Measurements from ENCODE around the gene JPH3.
A peak's percentile ranks its signal among the peaks of the same experiment; 100 is the strongest.

Gene JPH3

DNA sequence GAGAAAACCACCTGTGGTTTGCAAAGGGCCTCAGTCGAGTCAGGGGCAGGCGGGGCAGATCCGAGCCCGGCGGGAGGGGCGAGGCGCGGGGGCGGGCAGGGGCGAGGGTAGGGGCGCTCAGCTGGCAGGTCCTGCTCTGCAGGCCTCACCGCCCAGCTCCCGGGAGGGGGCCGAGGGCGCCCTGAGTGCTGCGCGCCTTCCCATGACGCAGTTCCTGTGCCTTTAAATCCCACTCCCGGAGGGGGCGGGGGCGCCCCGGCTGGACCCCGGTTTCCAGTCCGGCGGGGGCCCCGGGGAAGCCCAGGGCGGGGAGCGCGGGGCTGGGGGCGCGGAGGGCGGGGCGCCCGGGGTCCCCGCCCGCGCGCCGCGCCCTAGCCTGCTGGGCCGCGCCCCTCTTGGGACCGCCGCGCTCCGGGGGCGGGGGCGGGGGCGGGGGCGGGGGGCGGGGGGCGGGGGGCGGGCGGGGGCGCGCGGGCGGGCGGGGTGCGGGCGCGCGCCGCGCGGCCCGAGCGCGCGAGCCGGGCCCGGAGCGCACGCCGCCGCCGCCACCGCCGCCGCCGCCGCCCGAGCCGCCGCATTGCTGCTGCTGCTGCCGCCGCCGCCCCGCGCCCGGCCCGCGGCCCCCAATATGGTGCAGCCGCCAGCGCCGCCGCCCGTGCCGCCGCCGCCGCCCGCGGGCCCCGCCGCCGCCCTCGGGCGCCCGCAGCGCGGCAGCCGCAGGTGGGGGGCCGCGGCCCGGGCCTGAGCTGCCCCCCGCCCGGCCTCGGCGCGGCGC is at the start of gene JPH3:
TSS of gene JPH3 (plus strand) at position 508 of the 775 bp plus-strand sequence. CDS start 639 bp downstream, outside the sequence.
- DNase-seq = no peak

DNA sequence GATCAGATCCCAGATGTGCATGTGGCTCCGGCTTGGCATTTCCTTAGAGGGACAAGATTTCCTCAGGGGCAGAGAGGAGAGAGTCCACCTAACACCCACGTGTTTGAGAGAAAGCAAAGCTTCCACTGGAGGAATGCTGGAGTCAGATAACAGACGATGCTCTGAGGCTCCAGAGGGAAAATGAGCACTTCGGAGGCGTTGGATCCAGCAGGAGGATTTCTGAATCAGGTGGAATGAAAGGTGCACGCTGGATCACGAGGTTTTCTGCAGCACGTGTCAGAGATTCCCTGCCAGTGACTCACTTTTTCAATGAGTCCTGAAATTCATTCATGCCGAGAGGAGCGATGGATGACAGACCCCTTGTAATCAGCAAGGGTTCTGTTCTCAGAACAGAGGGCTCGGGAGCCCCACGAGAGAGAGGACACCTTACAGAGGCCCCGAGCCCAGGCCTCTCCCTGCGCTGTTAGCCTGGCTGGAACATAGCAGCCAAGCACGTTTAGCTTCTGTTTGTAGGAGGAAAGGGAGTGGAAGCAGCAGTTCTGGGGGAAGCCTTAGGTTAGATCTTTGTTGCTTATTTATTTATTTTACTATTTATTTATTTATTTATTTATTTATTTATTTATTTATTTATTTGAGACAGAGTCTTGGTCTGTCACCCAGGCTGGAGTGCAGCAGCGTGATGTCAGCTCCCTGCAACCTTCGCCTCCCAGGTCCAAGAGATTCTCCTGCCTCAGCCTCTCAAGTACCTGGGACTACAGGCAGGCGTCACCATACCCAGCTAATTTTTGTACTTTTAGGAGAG is 49.3 kb upstream of the JPH3 start:
- no peak for DNase-seq

DNA sequence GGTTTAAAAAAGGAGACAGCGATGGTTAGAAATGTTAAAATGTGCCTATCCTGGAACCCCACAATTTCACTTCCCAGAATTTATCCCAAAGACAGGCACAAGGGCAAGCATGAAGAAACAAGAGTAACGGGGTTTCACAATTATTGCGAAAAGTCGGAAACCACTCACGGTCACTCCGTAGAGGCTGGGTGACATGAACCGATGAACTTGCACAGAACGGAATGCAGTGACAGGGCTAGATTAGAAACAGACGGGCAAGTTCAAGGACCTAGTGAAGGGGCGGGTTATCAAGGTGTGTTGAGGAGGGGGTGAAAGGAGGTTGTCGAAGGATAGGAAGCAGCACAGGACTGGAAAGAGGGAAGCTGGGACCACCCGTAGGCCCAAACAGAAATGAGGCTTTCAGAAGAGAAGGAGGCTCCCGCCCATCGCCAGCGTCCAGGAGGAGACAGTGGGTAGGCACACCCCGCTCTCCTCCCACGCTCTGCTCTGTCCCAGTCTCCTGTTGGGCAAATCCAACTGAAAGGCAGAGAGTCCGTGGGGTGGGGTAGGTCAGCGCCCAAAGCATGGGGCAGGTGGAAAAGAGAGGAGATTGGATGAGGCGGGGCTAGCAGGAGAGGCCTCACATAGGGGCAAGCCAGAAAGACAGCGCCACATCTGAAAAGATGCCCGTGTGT is 47.4 kb upstream of the JPH3 start:
- DNase-seq = no peak

DNA sequence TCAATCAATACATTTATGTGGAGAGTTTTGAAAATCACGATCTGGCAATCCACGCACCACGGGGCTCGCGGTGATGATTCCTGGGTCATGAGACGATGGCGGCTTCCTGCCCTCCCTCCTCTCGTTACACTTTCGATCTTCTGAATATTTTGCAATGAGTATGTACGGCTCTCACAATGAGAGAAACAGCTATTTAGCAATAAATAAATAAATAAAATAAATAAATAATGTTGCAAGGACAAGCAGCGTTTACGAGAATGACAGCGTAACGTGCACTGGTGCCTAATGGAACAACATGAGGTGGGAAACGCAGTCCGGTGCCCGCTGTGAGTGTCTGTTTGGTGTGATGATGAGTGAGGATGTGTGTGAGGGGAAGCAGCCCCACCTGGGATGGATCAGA is 46.7 kb upstream of the JPH3 start:
- no peak for DNase-seq

DNA sequence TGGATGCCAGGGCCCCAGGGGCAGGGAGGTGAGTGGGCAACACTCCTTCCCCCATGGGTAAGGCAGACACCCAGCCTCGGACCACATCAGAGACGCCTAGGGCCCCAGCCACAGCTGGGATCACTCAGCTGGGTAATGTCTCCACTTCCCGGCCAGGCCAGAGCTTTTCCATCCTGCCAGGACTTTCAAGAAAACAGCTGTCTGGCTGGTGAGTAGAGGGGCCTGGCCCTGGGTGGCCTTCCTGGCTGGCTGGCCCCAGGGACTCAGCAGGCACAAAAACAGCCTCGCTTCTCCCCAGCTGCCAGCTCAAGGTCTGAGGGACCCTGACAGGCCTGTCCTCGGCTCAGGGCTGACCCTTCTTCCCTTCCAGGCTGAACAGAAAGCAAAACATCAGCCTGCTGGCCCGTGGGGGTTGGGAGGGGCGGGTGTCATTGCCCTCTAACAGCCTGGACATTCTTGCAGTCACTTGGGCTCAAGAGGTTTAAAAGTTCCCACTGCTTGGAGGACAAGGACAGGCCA is 45.3 kb upstream of the JPH3 start:
- no peak for DNase-seq

DNA sequence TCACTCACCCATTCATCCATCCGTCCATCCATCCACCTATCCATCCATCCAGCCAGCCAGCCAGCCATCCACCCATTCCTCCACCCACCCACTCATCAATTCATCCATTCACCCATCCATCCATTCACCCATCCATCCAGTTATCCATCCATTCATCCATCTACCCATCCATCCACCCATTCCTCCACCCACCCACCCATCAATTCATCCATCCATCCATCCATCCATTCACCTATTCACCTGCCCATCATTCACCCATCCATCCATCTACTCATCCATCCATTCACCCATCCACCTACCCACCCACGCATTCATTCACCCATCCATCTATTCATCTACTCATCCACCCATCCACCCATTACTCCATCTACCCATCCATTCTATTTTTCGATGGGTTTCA is 43.6 kb upstream of the JPH3 start:
- no peak for DNase-seq

DNA sequence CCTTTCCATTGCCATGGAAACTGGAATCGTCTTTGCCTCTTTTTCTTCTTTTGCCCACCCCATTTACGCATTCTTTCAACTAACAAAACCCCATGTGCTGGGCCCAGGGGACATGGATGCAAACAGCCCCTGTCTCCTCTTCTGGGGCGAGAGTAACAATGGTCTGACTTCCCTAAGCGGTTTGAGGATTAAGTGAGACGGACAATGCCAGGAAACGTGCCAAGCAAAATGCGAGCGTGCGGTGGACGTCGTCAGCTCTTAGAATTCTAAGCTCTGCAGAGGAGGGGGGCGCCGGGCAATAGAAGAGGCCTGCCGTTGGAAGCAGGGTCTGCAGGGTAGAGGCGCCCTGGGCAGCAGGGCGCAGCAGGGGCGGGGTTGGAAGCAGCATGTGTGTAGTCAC is 42.4 kb upstream of the JPH3 start:
- DNase-seq = no peak

DNA sequence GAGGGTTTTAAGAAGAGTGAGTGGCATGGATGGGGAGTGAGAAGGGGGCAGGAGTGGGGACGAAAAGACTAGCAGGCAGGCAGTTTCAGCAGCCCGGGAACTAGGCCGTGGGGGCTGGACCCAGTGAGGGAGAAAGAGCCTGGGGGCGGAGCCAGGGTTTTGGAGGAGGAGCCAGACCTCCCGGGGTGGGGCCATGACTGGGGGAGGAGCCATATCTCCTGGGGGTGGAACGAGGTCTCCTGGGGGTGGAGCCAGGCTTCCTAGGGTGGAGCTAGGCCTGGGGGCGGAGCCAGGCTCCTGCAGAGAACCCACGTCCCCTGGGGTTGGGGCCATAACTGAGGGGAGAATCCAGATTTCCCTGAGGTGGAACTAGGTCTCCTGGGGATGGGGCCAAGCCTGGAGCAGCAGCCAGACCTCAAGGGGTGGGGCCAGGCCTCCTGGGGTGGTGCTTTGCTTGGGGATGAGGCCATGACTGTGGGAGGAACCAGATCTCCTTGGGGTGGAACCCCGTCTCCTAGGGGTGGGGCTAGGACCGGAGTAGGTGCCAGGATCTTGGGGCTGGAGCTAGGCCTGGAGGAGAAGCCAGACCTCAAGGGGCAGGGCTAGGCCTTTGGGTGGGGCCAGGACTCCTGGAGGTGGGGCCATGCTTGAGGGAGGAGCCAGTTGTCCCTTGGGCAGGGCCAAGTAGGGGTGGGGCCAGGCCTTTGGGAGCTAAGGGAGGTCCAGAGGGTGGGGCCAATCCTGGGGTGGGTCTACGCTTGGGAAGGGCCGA is 41.7 kb upstream of the JPH3 start:
- DNase-seq = peak; percentile 86

DNA sequence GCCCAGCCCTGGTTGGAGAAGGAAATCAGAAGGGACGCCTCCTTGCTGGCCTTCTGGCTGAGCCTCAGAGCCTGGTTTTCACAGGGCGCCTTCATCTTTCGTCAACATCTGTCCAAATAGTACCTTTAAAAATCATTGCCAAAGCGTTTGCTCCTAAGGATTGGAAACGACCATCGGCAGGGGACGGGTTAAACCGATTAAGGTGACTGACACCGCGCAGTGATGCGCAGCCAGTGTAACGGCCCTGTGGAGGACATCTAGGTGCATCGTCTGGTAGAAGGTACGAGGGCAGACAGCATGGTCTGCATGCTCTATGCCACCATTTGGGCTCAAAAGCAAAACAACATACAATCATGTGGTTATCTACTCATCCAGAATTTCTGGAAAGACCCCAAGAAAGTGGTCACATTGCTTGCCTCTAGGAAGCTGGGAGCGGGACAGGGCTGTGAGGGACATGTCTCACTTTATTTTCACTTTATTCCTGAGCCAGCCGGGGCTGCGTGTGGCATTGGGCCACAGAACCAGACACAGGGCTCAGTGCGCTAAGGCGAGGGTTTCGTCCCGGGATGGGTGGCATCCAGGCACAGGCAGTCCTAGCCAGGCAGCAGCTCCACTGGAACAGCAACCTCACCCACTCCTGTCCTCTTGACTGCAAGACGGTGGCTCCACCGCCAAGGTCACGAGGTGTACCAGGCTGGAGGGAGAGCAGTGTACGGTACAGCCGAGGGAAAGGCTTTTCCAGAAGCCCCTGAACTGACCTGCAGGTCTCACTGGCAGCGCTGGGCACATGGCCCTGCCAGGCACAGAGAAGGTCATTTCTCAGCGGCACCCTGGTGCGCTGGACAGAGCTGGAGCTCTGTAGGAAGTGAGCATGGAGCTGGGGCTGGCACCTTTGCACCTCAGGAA is 40.9 kb upstream of the JPH3 start:
- DNase-seq = no peak

DNA sequence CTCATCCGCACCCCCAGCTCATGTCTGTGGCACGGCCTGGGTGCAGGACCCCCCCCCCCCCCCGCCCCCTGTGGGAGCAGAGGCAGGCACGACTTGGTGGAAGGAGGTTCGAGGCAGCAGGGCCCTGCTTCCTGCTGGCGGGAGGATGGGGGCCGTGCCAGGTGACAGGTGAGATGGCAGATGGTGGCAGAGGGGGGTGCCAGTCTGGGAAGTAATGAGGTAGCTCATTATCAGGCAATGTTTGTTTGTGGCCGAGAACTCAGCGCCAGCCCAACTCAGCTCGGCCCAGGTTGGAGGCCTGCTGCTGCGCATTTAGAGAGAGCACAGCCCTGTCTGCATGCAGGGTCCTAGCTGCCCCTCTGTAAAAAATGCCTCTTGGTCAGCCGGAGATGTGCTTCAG is 40.1 kb upstream of the JPH3 start:
- DNase-seq = peak; percentile 33

DNA sequence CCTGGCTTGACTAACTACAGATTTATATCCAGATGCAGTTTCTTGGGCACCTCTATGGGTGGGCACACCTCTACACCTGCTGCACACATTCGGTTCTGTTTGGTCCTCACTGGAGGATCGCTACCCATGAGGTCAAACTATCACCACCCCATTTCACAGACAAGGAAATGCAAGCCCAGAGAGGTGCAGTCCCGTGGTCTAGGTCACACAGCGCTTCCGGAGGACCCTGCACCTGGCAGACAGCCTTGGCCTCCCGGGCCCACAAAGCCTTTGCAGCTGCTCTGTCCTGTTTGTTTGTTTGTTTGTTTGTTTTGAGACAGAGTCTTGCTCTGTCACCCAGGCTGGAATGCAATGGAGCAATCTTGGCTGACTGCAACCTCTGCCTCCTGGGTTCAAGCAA is 39.3 kb upstream of the JPH3 start:
- DNase-seq = no peak

DNA sequence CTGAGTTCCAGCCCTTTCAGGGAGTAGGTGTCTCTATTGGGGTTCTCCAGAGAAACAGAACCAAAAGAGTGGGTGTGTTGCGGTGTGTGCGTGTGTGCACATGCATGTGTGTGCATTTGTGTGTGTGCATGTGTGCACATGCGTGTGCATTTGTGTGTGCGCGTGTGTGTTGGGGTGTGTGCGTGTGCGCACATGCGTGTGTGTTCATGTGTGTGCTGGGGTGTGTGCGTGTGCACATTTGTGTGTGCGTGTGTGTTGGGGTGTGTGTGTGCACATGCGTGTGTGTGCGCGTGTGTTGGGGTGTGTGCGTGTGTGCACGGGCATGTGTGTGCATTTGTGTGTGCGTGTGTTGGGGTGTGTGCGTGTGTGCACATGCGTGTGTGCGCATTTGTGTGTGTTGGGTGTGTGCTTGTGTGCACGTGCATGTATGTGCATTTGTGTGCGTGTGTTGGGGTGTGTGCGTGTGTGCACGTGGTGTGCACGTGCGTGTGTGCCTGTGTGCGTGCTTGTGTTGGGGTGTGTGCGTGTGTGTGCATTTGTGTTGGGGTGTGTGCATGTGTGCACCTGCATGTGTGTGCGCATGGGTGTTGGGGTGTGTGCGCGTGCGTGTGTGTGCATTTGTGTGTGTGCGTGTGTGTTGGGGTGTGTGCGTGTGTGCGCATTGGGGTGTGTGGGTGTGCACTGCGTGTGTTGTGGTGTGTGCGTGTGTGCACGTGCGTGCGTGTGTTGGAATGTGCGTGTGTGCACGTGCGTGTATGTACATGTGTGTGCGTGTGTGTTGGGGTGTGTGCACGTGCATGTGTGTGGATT is 38.4 kb upstream of the JPH3 start:
- no peak for DNase-seq

DNA sequence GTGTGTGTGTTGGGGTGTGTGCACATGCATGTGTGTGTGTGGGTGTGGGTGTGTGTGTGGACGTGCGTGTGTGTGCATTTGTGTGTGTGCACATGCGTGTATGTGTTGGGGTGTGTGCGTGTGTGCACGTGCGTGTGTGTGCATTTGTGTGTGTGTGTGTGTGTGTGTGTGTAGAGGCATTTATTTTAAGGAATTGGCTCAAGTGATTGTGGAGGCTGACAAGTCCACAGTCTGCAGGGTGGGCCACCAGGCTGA is 37.9 kb upstream of the JPH3 start:
- DNase-seq = no peak

DNA sequence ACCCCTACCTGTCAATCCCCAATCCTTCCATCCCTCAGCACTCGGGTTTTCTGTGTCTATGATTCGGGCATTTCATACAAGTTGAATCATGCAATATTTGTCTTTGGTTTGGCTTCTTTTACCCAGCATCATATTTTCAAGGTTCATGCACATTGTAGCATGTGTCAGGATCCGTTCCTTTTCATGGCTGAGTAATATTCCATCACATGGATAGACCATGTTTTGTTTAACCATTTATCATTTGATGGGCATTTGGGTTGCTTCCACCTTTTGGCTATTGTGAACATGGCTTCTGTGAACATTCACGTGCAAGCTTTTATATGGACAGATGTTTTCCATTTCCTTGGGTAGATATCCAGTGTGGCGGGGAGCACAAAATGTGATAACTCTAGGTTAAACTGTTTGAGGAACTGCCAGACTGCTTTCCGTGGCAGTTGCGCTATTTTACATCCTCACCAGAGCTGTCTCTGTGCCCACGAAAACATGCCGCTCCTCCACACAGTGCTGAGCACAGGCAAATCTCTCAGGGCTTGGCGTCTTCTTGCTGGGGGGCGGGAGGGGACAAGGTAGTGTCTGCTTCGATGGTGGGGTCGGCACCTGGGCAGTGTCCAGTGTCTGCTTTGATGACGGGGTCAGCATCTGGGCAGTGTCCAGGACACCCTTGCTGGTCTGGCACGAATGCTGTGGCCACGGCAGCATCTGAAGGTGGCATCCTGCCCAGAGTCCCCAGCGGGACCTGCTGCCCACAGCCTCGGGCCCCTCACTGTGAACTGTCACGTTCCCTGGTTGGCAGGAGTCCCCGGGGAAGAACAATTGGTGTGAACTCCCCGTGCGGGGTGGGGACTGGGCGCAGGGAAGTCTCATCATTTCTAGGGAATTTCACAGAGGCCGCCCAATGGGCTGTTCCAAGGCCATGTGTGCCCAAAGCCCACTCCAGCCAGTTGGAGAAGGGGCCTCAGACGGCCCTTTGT is 32.4 kb upstream of the JPH3 start:
- DNase-seq = no peak

DNA sequence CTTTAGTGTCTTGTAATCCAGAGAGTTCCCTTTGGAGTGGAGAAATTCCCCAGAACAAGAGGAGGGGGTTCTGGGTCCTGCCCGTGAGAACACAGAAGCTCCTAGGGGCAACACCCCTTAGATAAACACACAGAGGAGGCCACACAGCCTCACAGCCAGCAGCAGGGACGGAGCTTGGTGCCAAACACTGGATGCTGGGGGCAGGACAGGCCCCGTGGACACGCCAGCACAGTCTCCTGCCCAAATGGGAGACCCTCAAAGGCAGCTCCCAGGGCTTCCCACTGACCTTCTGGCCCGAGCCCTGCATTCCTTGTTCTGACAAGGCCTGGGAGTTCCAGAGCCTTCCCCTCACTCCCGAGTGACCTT is 31.8 kb upstream of the JPH3 start:
- no peak for DNase-seq

DNA sequence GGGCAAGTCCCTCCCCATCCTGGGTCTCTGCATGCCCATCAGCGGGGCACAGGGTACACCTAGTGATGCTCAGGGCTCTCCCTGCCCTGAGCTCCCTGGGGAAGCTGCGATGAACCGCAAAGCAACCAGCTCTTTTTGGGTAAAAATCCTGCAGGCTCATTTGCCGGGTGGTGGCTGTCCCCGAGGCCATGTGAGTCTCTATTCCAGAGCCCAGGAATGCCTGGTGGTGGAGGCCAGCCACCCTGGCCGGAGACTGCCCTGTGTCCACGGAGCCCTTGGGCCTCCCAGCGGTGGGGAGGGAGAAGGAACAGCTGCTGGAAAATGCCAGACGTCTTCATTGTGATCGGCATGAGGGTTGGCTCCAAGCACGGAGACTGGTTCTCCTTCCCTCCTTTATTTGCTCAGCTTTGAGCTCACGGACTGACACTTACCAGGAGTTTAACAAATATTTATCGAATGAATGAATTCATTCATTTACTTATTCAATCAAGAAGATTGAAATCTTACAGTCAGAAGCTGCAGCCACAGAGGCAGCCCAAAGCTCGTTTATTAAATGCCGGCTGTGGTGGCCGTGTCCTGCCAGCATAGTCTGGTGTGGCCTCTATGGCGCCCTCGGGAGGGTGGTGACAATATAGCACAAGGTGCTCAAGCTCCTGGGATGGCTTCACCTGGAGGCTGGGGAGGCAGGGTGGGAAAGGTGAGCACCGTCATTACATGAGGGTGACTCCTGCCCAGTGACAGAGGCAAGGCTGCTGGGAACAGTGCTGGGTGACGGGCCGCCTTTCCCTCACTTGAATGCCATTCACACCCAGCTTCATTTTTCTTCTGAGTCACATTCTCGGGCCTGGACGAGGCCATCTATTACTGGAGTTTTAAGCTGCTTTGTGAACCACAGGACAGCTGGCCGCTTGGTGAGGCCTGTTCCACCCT is 31.1 kb upstream of the JPH3 start:
- DNase-seq = peak; percentile 52

DNA sequence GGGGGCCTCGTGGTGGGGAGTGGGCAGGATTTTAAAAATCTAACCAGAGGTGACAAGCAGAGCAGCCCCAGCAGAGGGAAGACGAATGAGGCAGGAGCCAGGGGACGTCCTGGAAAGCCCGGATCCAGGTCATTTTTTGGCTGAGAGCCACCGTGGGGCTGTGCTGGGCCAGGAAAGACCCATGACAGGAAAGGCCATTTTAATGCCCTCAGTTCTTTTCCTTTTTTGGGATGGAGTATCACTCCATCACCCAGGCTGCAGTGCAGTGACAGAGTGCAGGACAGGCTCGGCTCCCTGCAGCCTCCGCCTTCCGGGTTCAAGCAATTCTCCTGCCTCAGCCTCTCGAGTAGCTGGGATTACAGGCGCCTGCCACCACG is 30.5 kb upstream of the JPH3 start:
- DNase-seq = no peak

DNA sequence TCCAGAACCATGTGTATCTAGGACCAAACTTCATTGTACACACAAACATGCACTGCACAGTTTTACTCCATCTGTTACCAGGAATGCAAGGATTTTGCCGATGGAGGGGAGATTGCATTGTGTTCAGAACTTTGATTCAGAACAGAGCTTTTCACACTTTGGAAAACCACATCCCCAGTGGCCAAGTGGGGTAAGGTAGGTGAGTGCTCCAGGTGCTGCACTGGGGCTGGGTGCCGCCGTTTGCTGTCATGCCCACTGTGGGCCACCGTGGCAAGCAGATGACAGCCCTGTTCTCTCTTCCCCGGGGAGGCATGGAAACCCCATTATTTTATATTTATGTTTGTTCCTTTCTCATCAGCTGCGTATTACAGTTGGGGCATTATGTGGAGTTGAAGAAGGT is 29.3 kb upstream of the JPH3 start:
- DNase-seq = no peak

Measured in DMS153 (cell line).